ENCODE measurements around the gene ZCCHC14.
A peak's percentile ranks its signal among the peaks of the same experiment; 100 is the strongest.
"Not testable (repeated sequence)": the region's sequence is repeated elsewhere in the genome, so short reads cannot be mapped to it uniquely, and the experiment has no call there.

The ZCCHC14 gene

GRCh38 chr16:87477209-87477981 lies 15.4 kb downstream of the ZCCHC14 start:
- DNase-seq = not testable (repeated sequence)

- no peak for DNase-seq
Measured at GRCh38 chr16:87474566-87474996, 18.2 kb downstream of the ZCCHC14 start.

DNA sequence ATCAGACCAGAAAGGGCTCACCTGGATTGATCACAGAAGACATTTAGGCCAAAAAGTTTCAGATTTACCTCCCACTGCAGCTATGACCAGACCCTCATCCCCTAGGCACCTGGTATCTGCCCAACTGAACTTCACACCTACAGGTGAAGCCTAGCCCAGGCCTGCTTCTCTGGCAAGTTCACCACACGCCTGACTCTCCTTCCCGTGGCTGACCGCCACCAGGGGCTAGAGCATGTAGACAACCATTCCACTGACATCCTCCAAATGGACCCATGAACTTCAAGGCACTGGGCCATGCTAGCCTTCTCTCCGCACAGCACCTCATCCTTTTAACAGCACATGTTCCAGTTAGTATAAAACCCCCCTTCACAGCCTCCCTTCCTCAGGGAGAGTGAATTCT lies 18.8 kb downstream of the ZCCHC14 start:
- DNase-seq = no peak

DNA sequence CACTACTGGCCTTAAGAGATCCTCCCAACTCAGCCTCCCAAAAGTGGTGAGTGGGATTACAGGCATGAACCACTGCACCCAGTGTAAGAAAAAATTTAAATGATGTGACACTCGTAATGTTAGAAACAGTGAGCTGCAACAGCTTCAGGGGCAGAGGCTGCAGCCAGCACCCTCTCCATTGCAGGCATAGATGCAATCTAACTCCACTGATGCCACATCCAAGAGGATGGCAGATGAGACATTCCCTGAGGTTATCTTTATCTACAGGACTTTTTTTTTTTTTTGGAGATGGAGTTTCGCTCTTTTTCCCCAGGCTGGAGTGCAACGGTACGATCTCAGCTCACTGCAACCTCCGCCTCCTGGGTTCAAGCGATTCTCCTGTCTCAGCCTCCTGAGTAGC lies 19.9 kb downstream of the ZCCHC14 start:
- no peak for DNase-seq

GRCh38 chr16:87472142-87472778 lies 20.6 kb downstream of the ZCCHC14 start:
- no peak for DNase-seq

DNA sequence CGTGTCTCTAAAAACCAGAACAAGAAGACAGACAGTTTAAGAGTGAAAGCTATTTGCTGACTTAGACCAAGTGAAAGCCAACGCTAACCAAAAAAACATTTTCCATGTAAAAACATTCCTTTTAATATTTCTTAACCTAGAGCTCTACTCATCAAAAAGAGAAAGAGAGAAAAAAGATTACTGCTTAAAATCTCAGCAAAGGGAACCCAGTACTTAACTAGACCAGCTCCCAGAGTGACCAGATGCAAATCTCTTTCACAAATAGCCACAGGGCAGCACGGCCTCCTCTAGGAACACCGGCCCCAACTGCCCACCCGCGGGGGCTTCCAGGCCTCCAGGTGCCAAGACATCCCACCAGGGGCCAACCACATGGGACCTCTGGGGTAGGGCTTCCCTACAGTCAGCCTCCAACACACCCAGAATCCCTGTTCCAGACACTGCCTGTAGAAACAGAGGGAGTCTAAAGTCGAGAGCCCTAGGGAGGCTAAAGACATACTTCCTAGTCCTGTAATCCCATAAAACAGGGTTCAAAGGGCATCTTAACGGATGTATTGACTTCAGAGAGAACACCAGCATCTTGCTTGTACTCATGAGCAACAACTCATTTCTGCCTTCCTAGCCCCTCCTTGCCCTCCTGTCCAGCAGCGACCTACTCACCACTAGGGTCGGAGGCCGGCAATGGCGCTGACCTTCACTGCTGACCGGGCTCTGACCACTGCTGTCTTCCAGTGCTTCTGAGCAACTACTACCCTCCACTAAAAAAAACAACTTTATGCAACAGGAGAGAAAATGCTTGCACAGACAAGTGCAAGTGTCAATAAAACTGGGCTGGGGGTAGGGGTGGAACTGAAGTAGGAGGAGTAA lies 21.3 kb downstream of the ZCCHC14 start:
- no peak for DNase-seq

DNA sequence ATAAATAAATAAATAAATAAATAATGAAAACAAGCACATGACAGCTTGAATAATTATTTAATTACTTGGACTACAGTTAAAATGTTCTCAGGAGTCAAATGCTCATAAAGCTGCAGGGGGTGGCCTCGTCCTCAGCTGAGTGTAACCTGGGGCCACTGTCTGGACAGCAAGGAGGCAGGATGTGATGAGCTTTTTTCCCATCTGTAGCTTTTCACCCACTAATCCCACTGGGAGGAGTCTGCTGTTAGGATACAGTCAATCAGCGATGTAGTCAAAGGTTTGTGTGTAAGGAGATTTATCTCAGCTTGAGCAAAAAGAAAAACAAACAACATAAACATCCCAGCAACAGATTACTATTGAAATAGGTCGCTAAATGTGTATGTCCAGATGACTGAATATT lies 22.5 kb downstream of the ZCCHC14 start:
- no peak for DNase-seq

DNA sequence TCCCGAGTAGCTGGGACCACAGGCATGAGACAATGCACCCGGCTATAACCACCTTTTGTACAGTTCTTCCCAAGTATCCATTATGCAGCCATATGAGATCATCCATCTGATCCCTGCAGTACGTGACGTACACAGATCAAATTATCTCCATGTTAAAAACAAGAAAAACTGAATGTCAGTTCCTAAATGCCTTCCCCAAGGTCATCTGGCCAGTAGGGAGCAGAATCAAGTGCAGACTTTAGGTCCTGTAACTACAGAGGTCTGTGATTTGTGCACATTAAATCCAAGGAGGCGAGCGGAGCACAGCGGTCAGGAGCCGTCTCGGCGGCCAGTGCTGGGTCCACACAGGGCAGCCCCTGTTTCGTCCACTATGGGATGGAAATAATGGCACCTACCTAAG lies 23.7 kb downstream of the ZCCHC14 start:
- DNase-seq = no peak

GRCh38 chr16:87468550-87468949 lies 24.3 kb downstream of the ZCCHC14 start:
- no peak for DNase-seq

GRCh38 chr16:87466975-87467501 lies 25.8 kb downstream of the ZCCHC14 start:
- DNase-seq = no peak

- no peak for DNase-seq
Measured at GRCh38 chr16:87465879-87466278, 26.9 kb downstream of the ZCCHC14 start.

DNA sequence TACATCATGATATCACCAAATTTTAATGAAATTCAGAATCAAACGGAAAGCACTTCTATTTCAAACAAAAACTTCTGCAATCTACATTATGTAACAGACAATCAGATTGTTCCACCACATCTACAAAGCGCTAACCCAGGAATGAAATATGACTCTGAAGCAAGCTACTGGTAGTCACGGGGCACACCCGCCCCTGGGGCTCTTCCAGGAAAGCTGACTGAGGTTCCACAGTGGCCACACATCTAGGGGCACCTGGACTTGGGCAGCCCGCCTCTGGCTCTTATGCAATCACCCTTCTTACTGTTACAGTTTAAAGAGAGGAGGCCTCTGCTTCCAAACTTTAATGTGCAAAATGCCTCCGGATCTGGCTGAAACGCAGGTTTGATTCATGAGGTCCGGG lies 27.5 kb downstream of the ZCCHC14 start:
- DNase-seq = no peak

DNA sequence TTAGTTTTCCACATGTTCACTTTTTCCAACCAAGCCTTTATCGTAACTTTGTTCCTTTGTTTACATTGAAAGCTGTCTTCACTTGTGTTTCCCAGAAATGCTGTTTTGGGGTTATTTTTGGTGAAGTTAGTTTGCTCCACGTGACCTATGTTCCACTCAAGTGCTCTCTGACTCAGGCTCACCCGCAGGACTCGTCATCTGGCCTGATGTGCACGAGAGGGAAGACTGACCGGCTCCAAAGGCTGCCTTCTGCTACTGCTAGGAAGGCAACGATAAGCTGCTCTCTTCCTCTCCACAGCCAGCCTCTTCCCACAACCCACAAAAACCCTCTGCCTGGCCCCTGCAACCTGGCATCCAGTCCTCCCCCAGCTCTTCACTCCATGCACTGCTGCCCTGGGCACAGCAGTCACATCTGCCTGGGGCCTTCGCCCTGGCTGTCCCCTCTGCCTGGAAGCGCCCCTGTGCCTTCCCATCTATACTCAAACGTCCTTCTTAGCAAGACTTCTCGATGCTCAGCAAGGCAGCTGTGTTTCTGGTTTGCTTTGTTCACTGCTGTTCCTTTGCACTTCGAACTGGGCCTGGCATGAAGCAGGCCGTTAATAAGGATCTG lies 28.0 kb downstream of the ZCCHC14 start:
- DNase-seq = peak; percentile 51

DNA sequence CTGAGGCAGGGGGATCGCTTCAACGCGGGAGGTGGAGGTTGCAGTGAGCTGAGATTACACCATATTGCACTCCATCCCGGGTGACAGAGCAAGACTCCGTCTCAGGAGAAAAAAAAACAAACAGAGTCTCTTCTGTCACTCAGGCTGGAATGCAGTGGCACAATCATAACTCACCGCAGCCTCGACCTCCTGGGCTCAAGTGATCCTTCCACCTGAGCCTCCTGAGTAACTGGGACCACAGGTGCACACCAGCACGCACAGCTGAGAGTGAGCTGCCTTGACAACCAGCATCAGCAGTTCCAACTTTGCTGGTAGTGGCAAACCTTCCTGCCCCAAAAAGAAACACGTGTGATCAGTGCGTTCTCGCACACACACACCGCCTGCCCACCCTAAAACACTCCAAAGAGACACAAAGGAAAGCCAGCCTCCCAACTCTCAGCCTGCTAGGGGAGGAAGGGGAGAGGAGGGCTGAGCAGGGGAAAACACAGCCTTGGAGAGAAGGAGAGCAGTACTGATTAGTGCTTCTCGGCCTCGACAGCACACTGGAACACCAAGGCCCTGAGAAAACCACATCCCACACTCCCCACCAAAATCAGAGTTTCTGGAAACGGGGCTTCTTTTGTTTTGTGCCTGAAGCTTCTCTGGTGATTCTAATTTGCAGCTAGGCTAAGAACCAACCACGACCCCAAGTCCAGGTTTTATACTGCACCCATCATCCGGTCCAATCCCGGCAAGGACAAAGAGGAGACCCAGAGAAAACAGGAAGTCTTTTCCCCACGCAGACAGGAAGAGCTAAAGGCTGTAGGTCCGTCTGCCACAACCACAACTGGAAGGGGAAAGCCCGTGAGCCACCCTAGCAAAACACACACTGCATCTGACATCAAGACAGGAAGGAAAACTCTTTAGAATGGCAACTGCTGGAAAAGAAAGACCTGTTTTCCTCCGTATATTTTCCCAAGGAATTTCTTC lies 28.8 kb downstream of the ZCCHC14 start:
- peak; percentile 33 for DNase-seq

DNA sequence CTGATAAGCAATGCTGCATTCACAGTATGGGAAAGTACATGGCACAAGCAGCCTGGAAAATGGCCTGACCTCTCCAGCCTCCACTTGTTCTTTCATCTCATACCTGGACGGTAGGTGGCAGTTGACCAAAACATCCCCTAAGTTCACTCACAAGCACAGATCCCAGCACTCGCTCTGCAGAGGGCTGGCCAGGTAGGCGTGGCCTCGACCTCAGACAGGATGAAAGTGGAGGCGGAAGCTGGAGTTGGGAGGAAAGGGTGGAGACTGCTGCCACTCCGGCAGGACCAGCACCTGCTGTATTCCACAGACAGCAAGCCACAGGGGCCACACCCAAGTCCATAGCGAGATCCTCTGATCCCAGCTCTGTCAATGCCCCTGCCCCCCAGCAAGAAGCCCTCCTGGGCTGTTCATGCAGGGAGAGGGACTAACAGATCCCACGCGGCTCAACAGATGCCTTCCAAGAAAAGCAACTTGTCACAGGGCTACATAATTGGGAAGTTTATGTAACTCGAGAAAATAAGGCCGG lies 31.3 kb downstream of the ZCCHC14 start:
- peak; percentile 62 for DNase-seq

GRCh38 chr16:87460936-87461335 lies 31.9 kb downstream of the ZCCHC14 start:
- DNase-seq = no peak

GRCh38 chr16:87459833-87460232 lies 33.0 kb downstream of the ZCCHC14 start:
- DNase-seq = no peak

- DNase-seq = no peak
Measured at GRCh38 chr16:87459027-87459426, 33.8 kb downstream of the ZCCHC14 start.

- DNase-seq = no peak
Measured at GRCh38 chr16:87458424-87458915, 34.4 kb downstream of the ZCCHC14 start.

- no peak for DNase-seq
Measured at GRCh38 chr16:87457709-87458423, 35.0 kb downstream of the ZCCHC14 start.
